Sciatic nerve (tissue), 2 donors: ENCODE results near the gene COL7A1. TPM values are rescaled to one million over a fixed set of nuclear protein-coding genes. Genes with fewer than 3 reads are reported as not detected.
A peak's percentile ranks its signal among the peaks of the same experiment; 100 is the strongest.

Experiments
- ATAC-seq: fragments of 200-7000 bp; cut with Tn5 transposase; one replicate; pipeline ENCODE4 v1.9.1; 2020; ENCODE audit warnings: mild to moderate bottlenecking, moderate library complexity
- DNase-seq: peaks from one replicate; pipeline ENCODE4 v3.0.0-alpha.2; 2020; ENCODE audit warnings: low spot score
- intact Hi-C: fragments of 100-400 bp; cut with DNase I; formaldehyde crosslinking; loops from one replicate; pipeline ENCODE4 v1.14.2; 2022
- total RNA-seq: library from RNA; stranded (reverse); fragmentation: NEBNext Ultra II Directional; extraction: Animal tissue kit (Norgen Biotek cat#: 25700); gene quantifications from one replicate; pipeline ENCODE4 v1.2.1, GENCODE V29; 2021
- donor health status: DM: no; HTN: no; CAD: no.
- donor health status: DM: no; HTN: no; CAD: no.

The COL7A1 gene
- total RNA-seq, result 8.7 TPM

GRCh38 chr3:48595075-48595525 lies at the start of gene COL7A1:
TSS of gene COL7A1 (minus strand) at chr3:48595329. CDS start at chr3:48595159, 170 bp downstream.
- DNase-seq, result no peak
- intact Hi-C loops, result no loop called here
- peak; percentile 11 for ATAC-seq

- DNase-seq, result no peak
Observed at GRCh38 chr3:48642605-48643004, 47.5 kb upstream of the COL7A1 start.

GRCh38 chr3:48641396-48641795 lies 46.3 kb upstream of the COL7A1 start:
- intact Hi-C loops, result no loop called here
- ATAC-seq (no peak), DNase-seq (no peak)

More at GRCh38 chr3:48642605-48643004, 47.5 kb upstream of the COL7A1 start:
- intact Hi-C loops, result no loop called here
- ATAC-seq, result no peak

- no peak for ATAC-seq
- DNase-seq, result no peak
- intact Hi-C loops, result no loop called here
Observed at GRCh38 chr3:48639944-48640606, 44.9 kb upstream of the COL7A1 start.

GRCh38 chr3:48637305-48637704 lies 42.2 kb upstream of the COL7A1 start:
- DNase-seq, result no peak
- intact Hi-C loops, result no loop called here
- ATAC-seq, result no peak

- DNase-seq, result no peak
- intact Hi-C loops, result no loop called here
- no peak for ATAC-seq
Observed at GRCh38 chr3:48636149-48636655, 41.1 kb upstream of the COL7A1 start.

- DNase-seq, result peak; percentile 98
- ATAC-seq, result peak; percentile 99
- intact Hi-C loops, result no loop called here
Observed at GRCh38 chr3:48635222-48636021, 40.3 kb upstream of the COL7A1 start, which contains the start of gene SLC26A6. TSS of gene SLC26A6 (minus strand) at chr3:48635461. CDS start at chr3:48635393, 68 bp downstream.

GRCh38 chr3:48634661-48635221 lies 39.6 kb upstream of the COL7A1 start:
- DNase-seq, result peak; percentile 76
- intact Hi-C loops, result no loop called here
- ATAC-seq, result peak; percentile 45

- intact Hi-C loops, result no loop called here
- ATAC-seq, result no peak
- no peak for DNase-seq
Observed at GRCh38 chr3:48633743-48634142, 38.6 kb upstream of the COL7A1 start.

GRCh38 chr3:48633256-48633655 lies 38.1 kb upstream of the COL7A1 start:
- intact Hi-C loops, result no loop called here
- DNase-seq (no peak), ATAC-seq (no peak)

- ATAC-seq (no peak), DNase-seq (no peak)
- intact Hi-C loops, result no loop called here
Observed at GRCh38 chr3:48631516-48632448, 36.7 kb upstream of the COL7A1 start.

- ATAC-seq (no peak), DNase-seq (no peak)
- intact Hi-C loops, result no loop called here
Observed at GRCh38 chr3:48630833-48631232, 35.7 kb upstream of the COL7A1 start.

GRCh38 chr3:48630407-48630806 lies 35.3 kb upstream of the COL7A1 start:
- intact Hi-C loops, result no loop called here
- DNase-seq (no peak), ATAC-seq (no peak)

GRCh38 chr3:48629894-48630293 lies 34.8 kb upstream of the COL7A1 start:
- DNase-seq, result no peak
- intact Hi-C loops, result no loop called here
- ATAC-seq, result no peak

- ATAC-seq (no peak), DNase-seq (no peak)
- intact Hi-C loops, result no loop called here
Observed at GRCh38 chr3:48628277-48629017, 33.3 kb upstream of the COL7A1 start.

GRCh38 chr3:48625600-48625999 lies 30.5 kb upstream of the COL7A1 start:
- DNase-seq, result no peak
- intact Hi-C loops, result no loop called here
- no peak for ATAC-seq

GRCh38 chr3:48624767-48625166 lies 29.6 kb upstream of the COL7A1 start:
- intact Hi-C loops, result no loop called here
- DNase-seq (no peak), ATAC-seq (no peak)
